Pons (tissue), 1 donor: Measurements from ENCODE around the gene TJP1.
A peak's percentile ranks its signal among the peaks of the same experiment; 100 is the strongest.

Experiments
- DNase-seq: peaks from one replicate; pipeline ENCODE4 v3.0.0-alpha.2; 2016; ENCODE audit warnings: low spot score

TJP1 gene

GRCh38 chr15:29822100-29822683, at the start of gene TJP1:
Gene TJP1 (minus strand): TSS chr15:29822468. CDS start chr15:29822028, 440 bp downstream.
- DNase-seq, result no peak

GRCh38 chr15:29871401-29871800, 49.1 kb upstream of the TJP1 start:
- no peak for DNase-seq

- DNase-seq, result peak; percentile 82
Observed at GRCh38 chr15:29870495-29871151, 48.4 kb upstream of the TJP1 start.

- no peak for DNase-seq
Observed at GRCh38 chr15:29867241-29868000, 45.2 kb upstream of the TJP1 start.

- no peak for DNase-seq
Observed at GRCh38 chr15:29866337-29866736, 44.1 kb upstream of the TJP1 start.

- no peak for DNase-seq
Observed at GRCh38 chr15:29864501-29864900, 42.2 kb upstream of the TJP1 start.

- DNase-seq, result no peak
Observed at GRCh38 chr15:29863438-29863837, 41.2 kb upstream of the TJP1 start.

GRCh38 chr15:29862271-29862670, 40.0 kb upstream of the TJP1 start:
- DNase-seq, result no peak

GRCh38 chr15:29860872-29861271, 38.6 kb upstream of the TJP1 start:
- no peak for DNase-seq

GRCh38 chr15:29859973-29860715, 37.9 kb upstream of the TJP1 start:
- DNase-seq, result no peak

GRCh38 chr15:29859293-29859692, 37.0 kb upstream of the TJP1 start:
- DNase-seq, result no peak

- DNase-seq, result no peak
Observed at GRCh38 chr15:29857221-29857789, 35.0 kb upstream of the TJP1 start.

GRCh38 chr15:29854413-29854812, 32.1 kb upstream of the TJP1 start:
- DNase-seq, result no peak

GRCh38 chr15:29853211-29853987, 31.1 kb upstream of the TJP1 start:
- DNase-seq, result no peak

GRCh38 chr15:29852201-29852600, 29.9 kb upstream of the TJP1 start:
- DNase-seq, result no peak

- no peak for DNase-seq
Observed at GRCh38 chr15:29849716-29850115, 27.4 kb upstream of the TJP1 start.

GRCh38 chr15:29849218-29849617, 26.9 kb upstream of the TJP1 start:
- no peak for DNase-seq

GRCh38 chr15:29844290-29844903, 22.1 kb upstream of the TJP1 start:
- DNase-seq, result no peak

GRCh38 chr15:29842290-29842689, 20.0 kb upstream of the TJP1 start:
- no peak for DNase-seq

- no peak for DNase-seq
Observed at GRCh38 chr15:29840926-29841325, 18.7 kb upstream of the TJP1 start.

GRCh38 chr15:29840054-29840453, 17.8 kb upstream of the TJP1 start:
- DNase-seq, result no peak
